ENCODE data around the gene RP9. TPM values are rescaled to one million over a fixed set of nuclear protein-coding genes. Genes with fewer than 3 reads are reported as not detected.

The RP9 gene
- total RNA-seq, 3 donors from 2014 or later: 29.3 to 30.9 (median 30.6) TPM

Other genes starting within 250 kb of the RP9 start
- 10 to 100 TPM; 16.4 to 18.9 (median 17.6) TPM for gene KBTBD2, start 217.6 kb downstream of the RP9 start, total RNA-seq
- gene FKBP9, start 152.0 kb downstream of the RP9 start, total RNA-seq: under 1 TPM; 0.48 to 0.79 (median 0.58) TPM
- 10 to 100 TPM; 26.6 to 37.8 (median 35.9) TPM for gene NT5C3A, start 46.6 kb downstream of the RP9 start, total RNA-seq
- 1 to 10 TPM; 4.1 to 5.0 (median 4.5) TPM for gene BBS9, start 20.2 kb upstream of the RP9 start, total RNA-seq